Posterior cingulate gyrus (tissue), 11 donors: ENCODE data around the gene DNAJB7.
A peak's percentile ranks its signal among the peaks of the same experiment; 100 is the strongest.
"Not testable (repeated sequence)": the region's sequence is repeated elsewhere in the genome, so short reads cannot be mapped to it uniquely, and the experiment has no call there.

Experiments
- DNase-seq, 10 donors: peaks; one replicate each; pipeline versions ENCODE4 v3.0.0 to v3.0.0-alpha.2; 2020 to 2021; ENCODE audit warnings: mixed read lengths in 3 of 10
- intact Hi-C: fragments of 100-400 bp; cut with DNase I; formaldehyde crosslinking; loops from one replicate; pipeline ENCODE4 v1.15.1; 2023

DNAJB7 gene

GRCh38 chr22:40853333-40853732, 8.6 kb downstream of the DNAJB7 start:
- DNase-seq, result no peak
- intact Hi-C loops, result no loop called here

DNA sequence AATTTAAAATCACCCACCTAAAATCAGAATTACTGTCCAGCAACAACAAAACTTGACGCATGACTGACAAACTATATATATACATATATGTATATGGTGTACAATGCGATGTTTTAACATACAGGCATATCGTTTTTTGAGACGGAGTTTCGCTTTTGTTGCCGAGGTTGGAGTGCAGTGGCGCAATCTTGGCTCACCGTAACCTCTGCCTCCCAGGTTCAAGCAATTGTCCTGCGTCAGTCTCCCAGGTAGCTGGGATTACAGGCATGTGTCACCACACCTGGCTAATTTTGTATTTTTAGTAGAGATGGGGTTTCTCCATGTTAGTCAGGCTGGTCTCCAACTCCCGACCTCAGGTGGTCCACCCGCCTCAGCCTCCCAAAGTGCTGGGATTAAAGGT, 16.1 kb downstream of the DNAJB7 start:
- intact Hi-C loops, DNase-seq: not testable (repeated sequence)

DNA sequence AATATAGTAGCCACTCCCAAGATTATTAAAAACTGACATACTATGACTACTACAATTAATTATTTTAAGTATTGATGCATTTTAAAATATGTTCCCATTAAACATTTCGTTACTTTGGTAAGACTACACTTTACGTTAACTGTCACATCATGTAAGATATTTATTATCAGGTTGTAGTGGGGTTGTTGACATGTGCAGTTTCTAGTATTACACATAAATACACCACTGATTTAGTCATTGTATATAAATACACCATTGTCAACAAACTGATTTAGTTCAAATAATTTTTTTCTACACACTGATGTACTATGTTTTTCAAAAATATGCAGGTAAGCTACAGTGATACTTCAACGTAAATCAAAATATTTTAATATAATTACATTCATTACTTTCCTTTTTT, 17.0 kb downstream of the DNAJB7 start:
- intact Hi-C loops, result no loop called here
- no peak for DNase-seq

- intact Hi-C loops, result no loop called here
These were observed 23.4 kb downstream of the DNAJB7 start for GRCh38 chr22:40838486-40838885.

DNA sequence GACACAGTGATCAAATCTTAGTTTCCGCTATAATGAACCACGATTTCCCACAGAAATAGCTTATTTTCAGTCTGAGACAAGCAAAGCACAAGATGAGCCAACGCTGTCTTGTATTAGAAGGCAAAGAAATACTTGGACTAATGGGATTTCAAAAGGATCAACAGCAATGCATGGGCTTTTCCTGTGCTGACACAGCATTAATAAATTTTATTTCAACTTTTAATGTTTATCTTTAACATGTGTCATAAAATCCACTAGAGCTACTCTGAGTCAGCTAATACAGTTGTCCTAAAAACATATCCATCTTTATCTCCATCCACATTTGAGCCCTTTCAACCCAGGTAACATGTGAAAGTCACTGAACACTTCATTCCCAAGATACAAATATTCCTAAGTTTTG, 27.3 kb downstream of the DNAJB7 start:
- DNase-seq, result no peak
- intact Hi-C loops, result no loop called here

More at GRCh38 chr22:40838486-40838885, 23.4 kb downstream of the DNAJB7 start:
- no peak for DNase-seq

DNA sequence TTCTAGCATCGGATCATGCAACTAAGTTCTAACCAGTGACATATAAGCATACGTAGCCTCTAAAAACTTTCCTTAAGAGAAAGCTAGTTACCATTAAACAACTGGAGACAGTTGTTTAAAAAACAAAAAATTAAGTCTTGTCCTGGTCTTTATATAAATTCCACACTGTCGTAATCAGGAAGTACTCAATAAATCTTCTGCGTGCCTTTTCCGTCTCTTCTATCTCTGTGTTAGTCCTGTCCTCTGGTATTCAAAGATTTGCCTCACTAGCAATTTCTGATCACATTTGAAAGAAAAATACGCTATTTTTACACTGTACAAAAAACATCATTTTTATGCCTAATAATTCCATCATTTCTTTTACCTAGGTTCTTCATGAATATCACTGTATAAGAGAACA, 32.8 kb downstream of the DNAJB7 start:
- no peak for DNase-seq
- intact Hi-C loops, result no loop called here

GRCh38 chr22:40826984-40827741, 34.8 kb downstream of the DNAJB7 start:
- DNase-seq, result no peak
- intact Hi-C loops, result no loop called here

DNA sequence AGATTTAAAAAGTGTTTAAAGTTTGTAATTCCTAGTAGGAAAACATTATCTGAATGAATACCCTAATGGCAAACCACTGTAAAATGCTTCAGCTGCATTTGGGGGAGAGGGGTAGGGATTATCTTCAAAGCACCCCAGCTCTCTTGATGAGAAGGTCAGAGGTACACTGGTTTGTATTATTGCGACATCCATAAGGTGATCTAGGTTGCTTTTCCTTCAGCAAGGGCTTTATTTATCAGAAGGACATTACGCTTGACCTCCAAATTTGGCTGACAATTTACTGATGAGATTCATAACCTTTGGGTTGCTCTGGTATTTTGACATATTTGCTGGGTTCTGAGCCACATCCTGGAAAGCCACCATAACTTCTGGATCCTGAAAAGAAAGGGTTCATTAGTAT, 35.6 kb downstream of the DNAJB7 start:
- DNase-seq, result not testable (repeated sequence)

DNA sequence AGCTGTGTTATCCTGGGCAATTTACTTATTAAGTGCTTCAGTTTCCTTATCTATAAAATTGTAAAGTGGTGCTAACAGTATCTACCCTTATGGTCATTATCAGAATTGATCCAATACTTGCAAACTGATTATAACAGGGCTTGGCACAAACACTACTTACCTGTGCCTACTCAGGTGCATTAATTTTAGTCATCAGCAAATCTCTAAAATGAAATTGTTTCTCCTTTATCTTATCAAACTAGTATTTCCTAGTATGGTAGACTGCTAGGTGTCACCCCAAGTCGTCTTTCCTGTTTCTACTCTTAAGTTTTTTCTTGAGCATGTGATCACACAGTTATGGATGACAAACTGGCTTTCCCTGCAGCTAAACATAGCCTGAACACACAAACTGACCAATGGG, 38.5 kb downstream of the DNAJB7 start:
- intact Hi-C loops, result no loop called here
- DNase-seq, result no peak

More for the DNA sequence above, 35.6 kb downstream of the DNAJB7 start:
- intact Hi-C loops, result not testable (repeated sequence)

- peak in 1 of 10 donors; percentile 43 for DNase-seq
- intact Hi-C loops, result loop anchor here (2.0 to 10.0 kb wide), 2 partner anchors 37 to 75 kb away; partner anchors contain the start of genes ST13 and XPNPEP3
These were observed 42.2 kb downstream of the DNAJB7 start for GRCh38 chr22:40819599-40820140.

DNA sequence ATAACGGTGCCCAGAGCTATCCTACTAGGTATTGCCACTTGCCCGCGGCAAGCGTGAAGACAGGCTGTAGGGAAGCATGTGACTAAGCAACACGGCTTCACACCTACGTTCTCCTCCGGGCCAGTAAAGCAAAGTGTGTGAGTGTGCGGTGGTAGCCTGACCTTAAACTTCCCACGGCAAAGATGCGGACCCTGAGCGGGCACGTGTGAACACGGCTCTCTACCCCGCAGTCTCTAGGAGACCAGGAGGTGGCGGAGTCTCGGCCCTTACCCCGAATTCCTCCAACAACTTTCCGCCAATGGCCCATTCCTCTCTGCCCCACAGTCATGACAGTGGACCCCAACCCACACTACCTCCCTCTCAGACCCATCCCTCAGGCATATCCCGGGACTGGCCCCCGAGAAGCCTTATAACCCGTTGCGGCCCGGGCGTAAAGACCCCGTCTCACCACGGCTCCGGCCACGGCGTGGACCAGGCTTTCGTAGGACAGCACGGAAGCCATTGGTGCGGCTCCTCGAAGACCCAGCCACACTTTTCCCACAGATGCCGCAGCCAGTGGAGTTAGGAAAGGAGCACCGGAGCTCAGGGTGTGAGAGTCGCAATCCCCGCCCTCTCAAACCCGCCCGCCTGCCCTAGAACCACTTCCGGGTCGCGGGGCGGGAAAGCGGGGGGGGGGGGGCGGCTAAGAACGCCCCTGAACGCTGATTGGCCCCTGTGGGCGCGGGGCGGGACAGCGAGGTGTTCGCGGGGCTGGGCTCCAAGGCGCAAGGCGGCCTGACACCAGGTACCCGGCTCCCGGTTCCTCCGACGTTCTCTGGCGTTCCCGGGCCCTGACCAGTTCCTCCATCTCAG, 42.9 kb downstream of the DNAJB7 start, which contains the start of gene SLC25A17:
Gene SLC25A17, minus strand, starts transcription at position 600 of the 852 bp plus-strand sequence. Its CDS starts 98 bp downstream, at position 502.
- intact Hi-C loops, result loop anchor here (2.0 to 10.0 kb wide), 2 partner anchors 38 to 76 kb away; partner anchors contain the start of genes ST13 and XPNPEP3
- peak; percentile 81 to 98 (median 89) for DNase-seq

- no peak for DNase-seq
These were observed 43.6 kb downstream of the DNAJB7 start for GRCh38 chr22:40818192-40818746.

DNA sequence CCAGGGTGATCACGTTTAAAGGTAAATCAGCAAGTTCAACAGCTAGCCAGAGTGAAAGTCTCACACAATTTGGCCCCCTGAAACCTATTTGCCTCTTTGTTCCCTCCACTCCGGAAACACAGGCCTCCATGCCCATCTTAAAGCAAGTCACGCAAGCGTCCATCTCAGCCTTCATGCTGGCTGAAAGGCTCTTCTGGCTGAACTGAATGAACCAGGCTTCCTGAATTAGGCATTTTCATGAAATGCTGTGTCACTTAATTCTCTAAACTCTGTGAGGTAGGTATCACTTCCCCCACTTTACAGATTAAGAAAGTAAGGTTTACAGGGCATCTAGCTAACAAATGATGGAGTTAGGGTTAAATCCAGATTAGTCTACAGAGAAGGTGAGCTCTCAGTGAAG, 44.2 kb downstream of the DNAJB7 start:
- DNase-seq, result peak in 1 of 10 donors; percentile 48
- intact Hi-C loops, result loop anchor here (2.0 to 10.0 kb wide), 2 partner anchors 39 to 77 kb away; partner anchors contain the start of genes ST13 and XPNPEP3

More at GRCh38 chr22:40818192-40818746, 43.6 kb downstream of the DNAJB7 start:
- intact Hi-C loops, result loop anchor here (2.0 to 10.0 kb wide), 2 partner anchors 39 to 77 kb away; partner anchors contain the start of genes ST13 and XPNPEP3

- no peak for DNase-seq
- intact Hi-C loops, result loop anchor here (10.0 kb wide), 1 partner anchor 81 kb away; no protein-coding TSS in a partner anchor
These were observed 48.0 kb downstream of the DNAJB7 start for GRCh38 chr22:40813912-40814315.
